HL-60 (cell line): ENCODE measurements around the gene B4GALT1.

Experiments used
- DNase-seq, 2 experiments: peaks; one replicate each; pipeline ENCODE4 v3.0.0-alpha.2; 2010 to 2020; ENCODE audit warnings: low read depth in 1 of 2, low spot score in 1 of 2
- H3K27ac ChIP-seq: fragments of 250-450 bp; sonication (Bioruptor Pico); replicated peaks from 2 replicates; pipeline ENCODE4 v1.5.1; 2020; ENCODE audit warnings: mild to moderate bottlenecking, moderate library complexity
- H3K27me3 ChIP-seq: fragments of 250-450 bp; sonication (Bioruptor Pico); 2 replicates; pipeline ENCODE4 v1.5.1; 2021; ENCODE audit warnings: mild to moderate bottlenecking, moderate library complexity; ENCODE audit not compliant: insufficient read depth, poor library complexity, severe bottlenecking
- H3K4me3 ChIP-seq: replicated peaks from 2 replicates; pipeline ENCODE4 v1.5.1; 2011; ENCODE audit warnings: mild to moderate bottlenecking, control low read depth, low read length; ENCODE audit not compliant: insufficient read depth
- CTCF ChIP-seq: IDR thresholded peaks from one replicate; pipeline ENCODE4 v1.5.1; 2011; ENCODE audit warnings: low read length, control low read depth, inconsistent platforms; ENCODE audit not compliant: insufficient read depth
- GABPA ChIP-seq: IDR thresholded peaks from 2 replicates; pipeline ENCODE4 v1.6.1; 2012; ENCODE audit warnings: low read depth
- POLR2AphosphoS5 ChIP-seq: IDR thresholded peaks from 2 replicates; pipeline ENCODE4 v1.6.1; 2012; ENCODE audit warnings: low read depth
- REST ChIP-seq: IDR thresholded peaks from 2 replicates; pipeline ENCODE4 v1.6.1; 2012; ENCODE audit warnings: low read depth; ENCODE audit not compliant: insufficient replicate concordance
- SPI1 ChIP-seq: IDR thresholded peaks from 2 replicates; pipeline ENCODE4 v1.6.1; 2012; ENCODE audit warnings: low read depth, mild to moderate bottlenecking, borderline replicate concordance

B4GALT1 gene

GRCh38 chr9:33144551-33144950, 22.6 kb downstream of the B4GALT1 start:
- no peak for DNase-seq
- Histone ChIP-seq H3K27me3 (no peaks in the 10 kb centered on the region), H3K4me3 (no peak overlapping the region), H3K27ac (no peak overlapping the region)
- TF ChIP-seq POLR2AphosphoS5 (no peak), GABPA (no peak), CTCF (no peak), REST (no peak), SPI1 (no peak)

- DNase-seq, result peak in 1 of 2 experiments; percentile 84
- Histone ChIP-seq H3K4me3 (no peak overlapping the region), H3K27me3 (no peaks in the 10 kb centered on the region), H3K27ac (peak overlapping the region; percentile 8)
- TF ChIP-seq GABPA (no peak), POLR2AphosphoS5 (no peak), SPI1 (no peak), CTCF (no peak), REST (no peak)
Observed at GRCh38 chr9:33143241-33143661, 23.9 kb downstream of the B4GALT1 start.

- no peak overlapping the region for H3K4me3 ChIP-seq
- no peak overlapping the region for H3K27ac ChIP-seq
- H3K27me3 ChIP-seq, result no peaks in the 10 kb centered on the region
- TF ChIP-seq GABPA (no peak), SPI1 (no peak), CTCF (no peak), REST (no peak), POLR2AphosphoS5 (no peak)
- no peak for DNase-seq
Observed at GRCh38 chr9:33142535-33142934, 24.6 kb downstream of the B4GALT1 start.
